Activated CD8-positive, alpha-beta memory T cell treated with anti-CD3 and anti-CD28 coated beads for 4 hours (primary cell): ENCODE data around the gene TTLL6.

Experiments used
- DNase-seq, 2 donors: peaks; one replicate each; pipeline ENCODE4 v3.0.0-alpha.2; 2020; ENCODE audit warnings: low read depth in 2 of 2

TTLL6 gene

DNA sequence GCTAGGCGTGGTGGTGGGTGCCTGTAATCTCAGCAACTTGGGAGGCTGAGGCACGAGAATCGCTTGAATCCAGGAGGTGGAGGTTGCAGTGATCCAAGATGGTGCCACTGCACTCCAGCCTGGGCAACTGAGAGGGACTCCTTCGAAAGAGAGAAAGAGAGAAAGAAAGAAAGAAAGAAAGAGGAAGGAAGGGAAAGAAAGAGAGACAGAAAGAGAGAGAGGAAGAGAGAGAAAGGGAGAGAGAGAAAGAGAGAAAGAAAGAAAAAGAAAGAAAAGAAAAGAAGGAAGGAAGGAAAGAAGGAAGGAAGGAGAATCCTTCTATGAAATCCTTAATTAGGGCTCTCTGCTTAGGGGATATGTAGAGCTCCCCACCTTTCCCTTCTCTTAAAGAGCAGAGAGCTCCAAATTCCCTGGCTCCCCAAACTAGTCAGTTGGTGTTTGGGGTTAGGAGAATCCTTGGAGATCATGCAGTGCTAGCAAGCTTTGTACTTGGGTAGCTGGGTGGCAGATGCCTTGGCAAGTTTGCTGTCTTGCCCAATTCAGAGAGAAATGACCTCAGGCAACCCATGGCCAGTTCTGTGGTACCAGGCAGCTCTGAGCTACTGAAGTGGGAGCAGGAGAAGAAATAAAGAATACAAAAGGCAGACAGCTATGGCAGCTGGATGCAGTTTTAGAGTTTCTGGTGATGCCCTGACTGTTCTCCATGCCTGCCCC lies 79.5 kb downstream of the TTLL6 start:
- DNase-seq: no peak

DNA sequence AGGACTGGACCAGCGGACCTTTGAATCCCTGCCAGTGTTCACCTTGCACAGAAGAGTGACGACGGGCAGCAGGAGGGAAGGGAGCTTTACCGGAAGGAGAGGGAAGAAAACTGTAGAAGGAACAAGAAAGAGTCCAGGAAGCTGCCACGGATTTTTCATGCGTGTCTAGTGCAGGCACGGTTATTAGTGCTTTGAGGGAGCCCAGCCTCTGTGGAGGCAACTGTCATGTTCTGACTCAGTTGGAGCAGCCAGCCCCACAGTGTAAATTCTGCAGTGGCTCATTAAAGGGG lies 82.0 kb downstream of the TTLL6 start:
- no peak for DNase-seq

DNA sequence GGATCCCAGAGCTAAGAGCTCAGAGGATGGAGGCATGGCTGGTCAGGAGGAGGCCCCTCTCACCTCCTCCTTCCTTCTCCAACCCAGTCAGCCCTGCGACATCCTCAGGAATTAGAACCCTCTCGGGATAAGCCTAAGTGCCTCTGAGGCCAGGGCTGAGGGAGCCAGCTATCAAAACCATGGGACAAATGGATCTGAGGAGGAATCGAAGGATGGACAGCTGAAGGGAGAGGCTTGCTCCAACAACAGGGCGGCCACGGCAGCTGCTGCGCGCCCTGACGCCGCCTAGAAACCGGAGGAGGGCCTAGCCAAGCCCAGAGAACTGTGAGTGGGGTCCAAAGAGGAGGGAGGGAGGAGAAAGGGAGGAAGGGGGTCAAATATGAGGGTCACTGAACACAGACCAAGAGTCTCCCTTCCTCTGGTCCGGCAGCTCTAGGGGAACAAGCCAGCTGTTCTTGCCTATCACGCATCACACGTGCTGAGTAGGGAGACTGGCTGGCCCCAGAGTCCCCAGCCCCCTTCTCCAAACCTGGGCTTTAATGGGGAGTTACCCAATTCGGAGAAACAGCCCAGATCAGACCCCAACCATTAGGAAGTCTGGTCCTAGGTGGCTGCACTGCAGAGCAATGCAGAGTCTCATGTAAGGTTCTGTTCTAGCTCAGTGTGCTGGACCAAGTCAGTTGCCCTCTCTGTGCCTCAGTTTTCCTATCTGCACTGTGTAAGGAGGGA lies 82.5 kb downstream of the TTLL6 start:
- DNase-seq: no peak

DNA sequence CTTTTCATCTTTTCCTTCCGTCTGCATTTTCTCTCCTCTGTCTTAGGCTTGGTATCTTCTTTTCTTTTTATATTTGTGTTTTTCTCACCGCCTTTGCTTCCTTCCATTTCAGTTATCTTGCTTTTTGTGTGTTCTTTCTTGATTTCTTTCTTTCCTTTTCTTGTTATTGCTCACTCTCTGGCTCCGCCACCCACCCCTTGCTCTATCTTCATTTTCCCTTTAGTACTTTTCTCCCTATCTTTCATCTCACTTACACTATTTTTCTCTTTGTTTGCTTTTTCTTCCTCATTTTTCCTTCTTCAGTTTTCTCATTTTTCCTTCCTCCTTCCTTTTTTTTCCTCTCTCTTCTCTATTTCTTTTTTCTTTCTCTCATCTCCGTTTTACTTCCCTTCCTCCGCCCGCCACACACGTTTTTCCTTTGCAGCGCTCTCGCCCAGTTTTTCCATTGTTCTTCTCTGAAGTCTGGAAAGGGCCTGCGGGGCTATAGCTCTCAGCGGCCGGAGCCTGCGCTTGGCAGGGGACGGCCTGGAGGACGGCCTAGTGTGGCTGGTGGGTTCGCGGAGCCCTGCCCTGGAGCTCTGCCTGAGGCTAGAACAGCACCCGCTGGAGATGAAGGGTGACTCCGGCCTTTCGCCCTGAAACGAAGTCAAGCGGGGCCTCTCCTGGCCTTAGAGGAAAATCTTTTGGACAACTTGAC lies 83.2 kb downstream of the TTLL6 start:
- DNase-seq: no peak

DNA sequence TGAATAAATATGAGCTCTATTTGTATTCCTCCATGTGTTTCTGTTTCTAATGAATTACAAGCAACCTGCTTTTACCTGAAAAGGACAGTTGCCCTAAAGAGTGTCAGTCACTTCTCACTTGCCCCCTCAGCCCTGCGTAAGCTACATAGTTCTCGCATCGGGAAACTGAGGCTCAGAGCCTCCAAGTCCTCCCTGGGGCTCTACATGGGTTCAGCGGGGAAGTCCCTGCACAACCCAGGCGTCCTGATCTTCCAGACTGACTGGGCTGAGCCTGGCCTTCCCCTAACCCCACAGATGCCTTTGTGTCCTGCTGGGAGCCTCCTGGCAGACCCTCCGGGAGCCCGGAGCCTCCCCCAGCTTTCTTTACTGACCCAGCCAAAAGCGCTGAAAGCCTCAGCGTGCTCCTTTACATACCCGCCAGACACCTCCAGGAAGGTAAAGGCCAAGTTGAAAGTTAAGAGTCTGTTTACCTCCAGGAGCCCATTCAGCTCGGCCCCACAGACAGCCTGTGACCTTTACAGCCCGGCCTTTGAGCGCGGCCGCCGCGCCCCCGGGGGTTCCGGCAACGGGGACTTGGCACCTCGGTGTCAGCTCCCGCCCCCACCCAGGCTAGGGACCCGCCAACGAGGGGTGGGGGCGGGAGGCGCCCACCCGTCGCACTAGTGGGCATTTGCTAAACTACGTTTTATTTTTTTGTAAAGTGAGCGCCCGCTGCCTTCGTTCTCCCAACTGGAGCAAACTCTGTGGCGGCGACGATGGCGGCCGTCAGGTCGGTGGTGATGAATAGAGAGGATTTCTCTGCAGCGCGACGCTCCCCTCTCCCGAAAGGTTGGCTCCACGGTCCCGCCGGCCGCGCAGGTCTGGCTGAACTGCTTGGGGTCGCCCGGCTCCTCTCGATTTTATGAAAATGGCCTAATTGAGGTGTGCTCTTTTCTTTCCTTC lies 84.1 kb downstream of the TTLL6 start:
- no peak for DNase-seq

DNA sequence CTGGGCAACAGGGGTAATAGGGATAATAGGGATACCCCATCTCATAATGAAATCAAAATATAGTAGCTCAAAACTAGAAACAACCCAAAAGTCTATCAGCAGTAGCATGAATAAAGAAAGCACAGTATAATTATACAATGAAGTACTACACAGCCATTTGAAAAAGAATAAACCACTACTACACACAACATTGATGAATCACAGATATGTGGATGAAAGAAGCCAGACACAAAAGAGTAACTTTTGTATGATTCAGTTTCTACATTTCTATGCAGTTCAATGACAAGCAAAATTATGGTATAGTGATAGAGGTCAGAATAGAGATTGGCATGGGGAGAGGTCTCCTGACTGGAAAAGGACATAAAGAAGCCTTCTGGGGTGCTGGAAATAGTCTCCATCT lies 85.7 kb downstream of the TTLL6 start:
- no peak for DNase-seq

DNA sequence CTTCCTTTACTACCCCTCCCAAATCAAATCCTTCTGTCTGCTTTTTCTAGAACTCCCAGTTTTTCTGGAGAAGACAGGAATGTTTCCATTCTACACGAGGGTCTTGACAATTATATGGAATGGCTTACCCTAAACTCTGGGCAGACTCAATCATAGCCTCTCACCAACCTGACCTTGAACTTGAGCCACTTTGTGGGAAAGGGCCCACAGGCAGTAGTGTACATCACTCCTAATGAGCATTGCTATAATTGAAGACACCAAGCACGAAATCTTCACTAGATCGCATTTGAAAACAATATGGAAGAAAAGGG lies 86.8 kb downstream of the TTLL6 start:
- no peak for DNase-seq

DNA sequence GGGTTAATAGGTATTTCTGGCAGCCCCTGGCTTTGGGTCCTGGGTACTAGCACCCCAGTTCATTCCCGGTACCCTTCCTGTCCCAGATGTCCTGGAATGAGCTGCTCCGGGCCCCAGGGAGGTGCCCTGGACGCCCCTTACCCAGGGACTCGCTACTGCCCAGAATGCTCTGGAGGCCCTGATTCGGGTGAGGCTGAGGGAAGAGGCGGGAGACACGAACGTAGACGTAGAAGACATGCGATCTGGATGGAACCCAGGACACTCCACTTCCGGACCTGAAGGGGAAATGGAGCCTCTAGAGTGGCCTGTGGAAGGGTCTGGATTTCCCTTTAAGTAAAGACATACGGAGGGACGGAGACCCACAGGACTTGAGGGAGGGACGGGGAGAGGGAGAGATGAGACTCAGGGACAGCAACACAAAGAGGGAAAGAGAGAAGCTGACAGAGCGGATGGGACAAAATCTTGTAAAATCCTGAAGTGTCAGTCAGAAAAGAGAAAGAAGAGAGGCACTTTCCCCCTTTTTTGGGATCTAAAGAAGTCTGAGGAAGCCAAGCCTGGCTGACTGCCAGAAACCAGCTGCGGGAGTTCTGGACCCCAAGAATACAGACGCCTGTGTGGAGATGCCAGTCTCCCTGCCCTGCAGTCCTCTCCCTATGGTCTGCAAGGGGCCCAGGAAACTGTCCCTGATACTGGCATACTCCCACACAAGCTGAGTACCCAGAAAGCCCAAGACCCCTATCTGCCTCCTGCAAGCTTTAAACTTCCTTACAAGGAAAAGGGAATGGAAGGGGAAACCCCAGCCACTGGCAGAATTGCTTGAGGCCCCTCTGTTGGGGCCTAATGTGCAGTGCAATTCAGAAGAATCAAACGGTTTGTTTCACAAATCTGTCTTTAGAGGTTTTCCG lies 87.4 kb downstream of the TTLL6 start:
- no peak for DNase-seq

DNA sequence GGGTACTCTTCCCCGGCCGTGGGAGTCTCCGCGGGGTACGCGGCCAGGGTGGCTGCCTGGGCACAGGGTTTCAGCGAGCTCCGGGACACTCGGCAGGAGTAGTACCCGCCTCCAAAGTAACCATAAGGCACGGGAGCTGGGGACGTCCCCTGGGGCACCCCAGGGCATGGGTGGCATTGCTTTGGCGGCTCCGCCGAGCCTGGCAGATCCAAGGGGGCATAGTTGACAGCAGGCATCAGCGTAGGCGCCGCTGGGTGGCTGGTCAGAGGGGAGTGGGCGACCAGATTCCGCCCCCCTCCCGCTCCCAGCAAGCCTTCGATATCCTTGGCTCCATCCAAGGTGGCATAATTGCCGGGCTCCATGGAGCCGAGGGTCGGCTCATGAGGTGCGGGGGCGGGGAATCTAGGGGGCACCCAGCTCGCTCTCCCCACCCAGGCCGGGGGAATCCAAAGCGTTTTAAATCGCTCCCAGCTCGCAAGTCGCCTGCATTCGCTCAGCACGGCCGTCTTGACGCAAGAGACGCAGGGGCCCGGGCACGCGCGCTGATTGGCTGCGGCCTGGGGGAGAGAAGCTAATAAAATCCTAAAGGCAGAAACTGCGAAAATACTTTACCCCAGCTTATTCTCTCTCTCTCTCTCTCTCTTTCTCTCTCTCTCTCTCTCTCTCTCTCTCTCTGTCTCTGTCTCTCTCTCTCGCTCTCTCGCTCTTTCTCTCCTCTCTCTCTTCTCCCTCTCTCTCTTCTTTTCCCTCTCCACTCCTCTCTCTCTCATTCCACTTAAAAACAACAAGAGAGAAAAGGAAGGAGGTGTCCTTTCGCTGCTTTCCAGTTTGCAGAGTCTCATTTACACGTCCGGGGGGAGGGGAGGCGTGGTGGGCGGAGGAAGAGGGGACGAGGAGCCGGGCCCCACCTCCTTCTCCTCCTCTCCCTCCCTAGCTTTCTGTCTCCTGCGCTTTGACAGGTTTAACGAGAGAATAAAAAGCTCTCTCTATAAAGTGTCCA lies 88.5 kb downstream of the TTLL6 start, which contains the start of gene HOXB13:
Gene HOXB13, minus strand, starts transcription at position 519 of the 1,000 bp plus-strand sequence. Its CDS starts 157 bp downstream, at position 362.
- no peak for DNase-seq

DNA sequence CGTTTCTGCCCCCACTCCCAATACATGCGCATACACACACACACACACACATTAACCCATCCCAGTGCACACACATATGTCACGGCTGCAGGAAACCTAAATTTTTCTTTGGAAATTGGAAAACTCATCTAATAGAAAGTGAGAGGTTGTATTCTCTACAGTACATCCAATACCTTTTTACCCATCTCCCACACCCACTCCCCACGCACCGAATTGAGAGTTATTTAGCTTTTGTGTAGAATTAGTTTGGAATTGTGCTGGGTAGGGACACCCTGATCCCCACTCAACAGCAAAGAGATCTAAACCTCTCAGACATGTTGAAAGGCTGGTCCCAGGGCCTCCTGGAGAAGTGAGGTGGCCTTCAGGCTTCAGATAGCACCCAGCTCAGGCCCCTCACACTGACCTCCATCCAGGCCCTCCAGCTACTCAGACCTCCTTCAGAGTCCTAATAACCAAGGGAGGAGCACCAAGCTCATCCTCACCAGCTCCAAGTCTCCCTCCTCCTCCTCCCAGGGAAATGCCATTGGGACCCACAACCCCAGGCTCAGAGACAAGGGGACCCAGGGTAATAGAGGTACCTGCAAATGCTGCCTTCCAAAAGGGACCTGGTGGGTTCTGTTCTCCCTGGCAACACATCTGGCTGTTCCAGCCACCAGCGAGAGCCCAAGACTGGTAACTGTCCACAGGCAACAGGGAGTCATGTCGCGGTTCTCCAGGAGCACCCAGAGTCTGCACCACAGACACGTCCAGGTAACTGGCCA lies 89.4 kb downstream of the TTLL6 start:
- no peak for DNase-seq

DNA sequence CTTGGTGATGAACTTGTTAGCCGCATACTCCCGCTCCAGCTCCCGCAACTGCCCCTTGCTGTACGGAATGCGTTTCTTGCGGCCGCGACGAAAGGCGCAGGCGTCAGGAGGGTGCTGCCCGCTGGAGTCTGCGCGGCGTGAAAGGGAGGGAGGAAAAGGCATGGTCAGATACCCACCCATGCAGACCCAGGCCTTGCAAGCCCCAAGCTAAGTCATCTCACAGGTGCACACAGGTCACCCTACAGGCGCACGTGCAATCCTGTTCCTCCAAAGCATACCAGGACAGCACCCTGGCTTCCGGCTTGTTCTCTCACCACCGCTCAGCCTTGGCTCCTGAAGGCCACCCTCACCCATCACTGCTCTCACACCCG lies 90.1 kb downstream of the TTLL6 start:
- DNase-seq: no peak

DNA sequence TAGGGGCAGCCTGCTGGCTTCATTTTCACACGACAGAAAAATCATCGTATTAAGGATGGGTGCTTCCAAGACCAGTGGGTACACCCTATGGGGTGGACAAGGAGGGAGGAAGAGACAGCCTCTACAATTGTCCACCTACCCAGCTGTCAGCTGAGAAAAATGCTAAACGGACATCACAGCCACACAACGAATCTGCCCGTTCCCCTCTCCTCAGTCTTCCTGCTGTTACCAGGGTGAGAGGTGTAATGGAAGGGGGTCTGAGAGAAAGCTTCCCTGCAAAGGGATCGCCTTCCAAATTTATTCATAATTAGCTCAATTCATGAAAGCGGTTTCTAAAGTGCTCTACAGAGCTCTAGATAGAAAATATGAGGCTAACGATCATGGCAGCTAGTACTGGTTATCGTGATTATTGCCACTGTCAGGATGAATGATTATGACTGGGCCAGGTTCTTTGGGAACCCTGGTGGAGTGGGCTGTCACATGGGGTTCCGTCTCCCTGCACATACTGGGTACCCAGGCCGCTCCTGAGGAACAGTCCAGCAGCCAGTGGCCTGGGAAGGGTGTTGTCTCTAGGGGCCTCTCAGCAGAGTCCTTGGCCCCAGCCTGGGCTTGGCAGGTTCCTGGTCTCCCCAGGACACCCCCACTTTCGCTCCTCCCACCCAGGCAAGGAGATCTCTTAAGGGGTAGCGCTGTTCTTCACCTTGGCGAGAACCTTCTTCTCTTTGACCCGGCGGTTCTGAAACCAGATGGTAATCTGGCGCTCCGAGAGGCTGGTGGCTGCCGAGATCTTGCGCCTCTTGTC lies 90.7 kb downstream of the TTLL6 start:
- no peak for DNase-seq

DNA sequence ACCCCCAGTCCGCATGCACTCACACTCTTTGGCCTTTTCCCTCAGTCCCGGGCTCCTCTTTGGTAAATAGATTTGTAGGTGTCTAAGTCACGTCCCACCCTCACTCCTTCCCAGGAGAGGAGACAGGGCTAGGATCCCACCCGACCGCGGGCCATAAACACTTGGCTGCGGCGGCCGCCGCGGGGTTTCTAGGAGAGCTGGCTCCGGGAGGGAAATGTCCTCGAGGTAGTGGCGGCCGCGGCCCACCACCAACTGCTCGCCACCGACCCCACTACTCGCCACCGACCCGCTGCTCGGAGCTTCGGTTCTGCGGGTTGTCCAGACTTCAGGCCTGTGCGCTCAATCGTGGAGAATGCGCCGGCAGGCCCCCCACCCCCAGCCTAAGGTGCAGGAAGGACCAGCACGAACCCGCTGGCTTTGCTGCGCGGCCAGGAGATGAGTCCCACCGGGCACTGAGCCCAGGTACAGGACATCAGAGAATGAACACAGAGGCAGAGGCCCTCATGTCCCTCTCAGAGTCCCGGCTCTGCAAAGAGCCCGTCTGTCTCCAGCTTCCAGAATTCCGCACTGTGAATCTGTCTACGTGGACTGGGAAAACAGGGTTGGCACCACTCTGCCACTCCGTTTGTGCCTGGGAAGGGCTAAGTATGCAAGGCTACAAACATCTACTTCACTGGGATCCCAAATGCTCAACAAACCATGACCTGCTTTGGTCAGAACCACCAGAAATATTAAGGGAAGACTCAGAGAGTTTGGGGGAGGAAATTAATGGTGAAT lies 91.6 kb downstream of the TTLL6 start:
- DNase-seq: no peak

DNA sequence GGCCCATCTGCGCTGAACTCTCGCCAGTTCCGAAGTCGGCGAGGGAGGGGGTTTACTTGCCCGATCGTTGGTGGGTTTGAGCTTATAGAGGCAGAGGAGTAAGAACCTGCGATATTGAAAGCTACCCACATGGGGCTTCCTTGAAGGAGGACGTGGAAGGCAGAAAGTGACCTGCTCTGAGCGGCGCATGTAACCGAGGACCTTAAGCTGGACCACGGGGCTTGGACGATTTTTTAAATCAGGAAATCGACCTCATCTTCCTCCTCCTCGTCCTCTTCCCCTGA lies 92.1 kb downstream of the TTLL6 start:
- no peak for DNase-seq

DNA sequence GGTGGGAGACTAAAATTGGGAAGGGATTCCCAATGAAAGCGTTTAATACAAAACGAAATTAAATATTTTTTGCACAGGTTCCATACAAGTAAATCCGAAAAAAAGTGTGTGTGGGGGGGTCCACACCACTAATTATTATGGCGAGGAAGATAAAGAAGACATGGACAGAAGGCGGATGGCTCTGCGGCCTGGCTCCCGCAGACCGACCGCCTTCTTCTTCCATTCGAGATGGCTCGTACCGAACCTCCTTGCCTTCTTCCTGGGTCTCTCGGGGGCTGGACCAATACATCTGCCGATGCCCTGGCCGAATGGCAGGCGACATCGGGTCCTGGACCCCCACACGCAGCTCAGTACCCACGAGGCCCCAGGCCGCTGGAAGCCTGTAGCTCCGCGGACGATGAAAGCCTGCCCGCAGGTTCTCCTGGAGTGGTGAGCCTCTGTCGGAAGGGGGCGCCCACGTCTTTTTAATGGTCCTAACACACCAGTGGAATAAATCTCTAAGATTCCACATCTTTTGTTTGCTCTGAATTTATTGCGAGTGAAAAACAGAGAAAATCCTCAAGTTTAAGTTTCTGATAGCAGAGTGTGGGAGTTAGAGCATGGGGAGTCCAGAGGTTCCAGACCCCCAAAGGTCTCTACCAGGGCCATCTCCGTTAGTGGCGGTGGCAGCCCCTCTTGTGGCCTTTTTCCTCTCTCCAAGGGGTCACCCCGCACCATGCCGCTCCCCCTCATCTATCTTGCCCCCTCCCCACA lies 92.6 kb downstream of the TTLL6 start:
- DNase-seq: peak; percentile 45 to 53

DNA sequence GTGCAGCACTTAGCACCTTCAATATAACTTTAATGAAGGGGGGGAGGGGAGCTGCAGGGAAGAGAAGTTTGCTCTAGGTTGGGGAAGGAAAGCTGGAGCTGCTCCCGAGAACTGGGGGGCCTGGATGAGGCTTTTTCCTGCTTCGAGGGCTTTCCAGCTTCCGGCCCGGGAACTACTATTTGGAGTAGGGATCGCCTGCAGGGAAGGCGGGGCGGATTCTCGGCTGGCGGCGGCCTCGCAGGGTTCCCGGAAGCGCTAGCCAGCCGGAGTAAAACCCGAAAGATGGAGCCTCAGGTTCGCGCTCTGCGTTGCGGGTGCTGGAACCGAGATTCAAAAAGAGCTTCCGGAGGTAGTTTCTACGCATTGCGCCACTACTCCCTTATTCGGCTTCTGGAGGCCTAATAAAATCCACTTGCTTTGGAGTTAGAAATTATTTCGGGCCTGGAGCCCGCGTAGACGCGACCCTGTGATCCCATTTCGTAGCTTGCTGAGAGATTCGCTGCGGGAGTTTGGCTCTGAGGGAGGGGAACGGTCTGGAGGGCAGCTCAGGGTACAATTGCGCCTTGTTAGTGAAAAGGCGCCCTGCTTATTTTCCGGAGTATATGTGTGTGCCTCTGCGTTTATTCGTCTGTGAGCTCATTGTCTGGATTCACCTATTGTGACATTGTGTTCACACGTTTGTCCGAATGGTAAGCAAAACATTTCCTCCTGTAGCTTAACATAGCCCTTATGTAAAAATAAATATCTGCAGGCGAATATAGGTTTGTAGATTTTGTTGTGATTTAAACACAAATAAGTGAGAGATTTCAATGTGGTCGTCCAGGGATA lies 93.4 kb downstream of the TTLL6 start:
- DNase-seq: no peak
